Measurements from ENCODE around the gene CAP2.

DNA sequence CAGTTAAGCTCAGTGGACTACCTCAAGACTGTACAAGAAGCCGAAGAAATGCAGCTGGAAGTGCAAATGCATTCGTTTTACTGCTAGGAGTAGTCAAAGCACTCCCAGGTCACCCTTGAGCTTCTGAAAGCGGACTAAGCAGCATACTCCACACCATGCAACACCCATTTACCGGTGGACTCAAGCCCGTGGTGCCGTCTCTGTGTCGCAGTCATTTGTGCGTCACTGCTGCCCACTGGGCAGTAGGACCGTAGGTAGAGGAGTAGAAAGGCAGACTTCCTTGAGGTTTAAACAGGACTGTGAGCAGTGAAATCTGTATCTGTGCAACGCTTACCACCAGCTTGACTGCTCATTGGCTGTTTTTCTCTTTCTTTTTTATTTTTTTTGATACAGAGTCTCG lies 117.7 kb downstream of the CAP2 start:
- TF ChIP-seq PATZ1 (CRISPR knock-in tag; IDR thresholded peaks at IDR 0.05; ENCODE audit: borderline replicate concordance) (no peak), TOX (CRISPR knock-in tag; IDR thresholded peaks at IDR 0.05; ENCODE audit: borderline replicate concordance) (no peak)
